A673 (cell line): ENCODE results near the gene DEF6.

Source experiments
- CTCF ChIP-seq: fragments of 300-800, 200-600 bp; sonication (generic); conservative IDR thresholded peaks from 2 replicates; pipeline ENCODE4 v1.5.1; 2017; ENCODE audit warnings: low read depth, mild to moderate bottlenecking, antibody characterized with exemption, low read length, moderate library complexity, mixed read lengths
- EZH2 ChIP-seq: fragments of 200-600 bp; sonication (generic); IDR thresholded peaks from 2 replicates; pipeline ENCODE4 v1.6.1; 2017; ENCODE audit warnings: borderline replicate concordance, low read depth, mild to moderate bottlenecking, mixed read lengths, antibody characterized with exemption, low read length; ENCODE audit not compliant: poor library complexity, severe bottlenecking

DNA sequence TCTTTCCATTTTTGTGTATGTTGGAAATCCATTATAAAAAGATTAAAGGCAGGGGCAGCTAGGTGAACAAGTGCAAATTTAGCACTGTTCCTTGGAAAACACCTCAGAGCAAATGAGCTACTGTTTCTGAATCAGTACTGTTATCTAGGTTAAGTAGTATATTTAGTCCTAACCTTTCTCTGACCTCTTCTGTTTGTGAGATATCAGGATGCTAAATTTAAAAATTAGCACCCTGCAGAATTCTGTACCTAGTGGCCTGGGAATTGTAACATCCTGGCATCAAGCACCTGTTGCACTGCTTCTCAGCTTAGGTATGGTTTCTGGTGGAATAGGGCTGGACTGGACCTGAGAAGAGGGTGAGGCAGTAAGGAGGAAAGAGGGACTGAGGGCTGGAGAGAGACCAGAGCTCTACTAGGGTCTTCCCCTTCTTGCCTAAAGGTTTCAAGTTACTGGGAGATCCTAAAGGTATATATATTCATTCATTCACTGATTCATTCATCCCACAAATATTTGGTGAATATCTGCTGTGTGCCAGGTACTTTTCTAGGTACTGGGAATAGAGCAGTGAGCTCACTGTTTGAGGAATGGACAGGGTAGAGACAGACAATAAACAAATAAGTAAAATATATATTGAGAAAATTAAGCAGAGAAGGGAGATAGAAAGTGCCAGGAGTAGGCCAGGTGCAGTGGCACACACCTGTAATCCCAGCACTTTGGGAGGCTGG lies 32.9 kb upstream of the DEF6 start:
- no peak for TF ChIP-seq CTCF
- TF ChIP-seq EZH2, result no peak
